GM23248 (cell line): ENCODE results near the gene CREM.

ENCODE experiments used
- EZH2 ChIP-seq: fragments of 200-600 bp; sonication (generic); IDR thresholded peaks from 2 replicates; pipeline ENCODE4 v1.6.1; 2018; ENCODE audit warnings: antibody characterized with exemption, mild to moderate bottlenecking; ENCODE audit not compliant: insufficient read depth, poor library complexity, severe bottlenecking
- EZH2phosphoT487 ChIP-seq: fragments of 200-600 bp; sonication (generic); IDR thresholded peaks from 2 replicates; pipeline ENCODE4 v1.6.1; 2018; ENCODE audit warnings: antibody characterized with exemption, moderate library complexity, mild to moderate bottlenecking, low read depth; ENCODE audit not compliant: insufficient read depth

DNA sequence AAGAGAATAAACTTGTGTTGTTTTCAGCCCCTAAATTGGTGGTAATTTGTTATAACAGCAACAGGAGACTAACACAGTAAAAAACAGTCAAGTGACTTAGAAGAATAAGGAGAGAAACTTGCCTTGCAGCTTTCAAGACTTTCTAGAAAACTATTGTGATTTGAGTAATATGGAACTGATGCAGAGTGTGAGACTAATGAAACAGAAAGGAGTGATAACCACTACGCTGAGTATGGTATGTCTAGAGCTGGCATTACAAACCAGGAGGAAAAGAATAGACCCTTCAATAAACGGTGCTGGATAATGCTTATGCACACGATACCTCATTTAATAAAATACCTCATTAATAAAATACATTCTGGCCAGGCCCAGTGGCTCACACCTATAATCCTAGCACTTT, 99.9 kb downstream of the CREM start:
- TF ChIP-seq EZH2phosphoT487 (no peak), EZH2 (no peak)
